ENCODE results near the gene HCN1. TPM values are rescaled to one million over a fixed set of nuclear protein-coding genes. Genes with fewer than 3 reads are reported as not detected.

The HCN1 gene
- total RNA-seq, 4 donors from 2014 or later, result 0.16 TPM; not detected in 3

DNA sequence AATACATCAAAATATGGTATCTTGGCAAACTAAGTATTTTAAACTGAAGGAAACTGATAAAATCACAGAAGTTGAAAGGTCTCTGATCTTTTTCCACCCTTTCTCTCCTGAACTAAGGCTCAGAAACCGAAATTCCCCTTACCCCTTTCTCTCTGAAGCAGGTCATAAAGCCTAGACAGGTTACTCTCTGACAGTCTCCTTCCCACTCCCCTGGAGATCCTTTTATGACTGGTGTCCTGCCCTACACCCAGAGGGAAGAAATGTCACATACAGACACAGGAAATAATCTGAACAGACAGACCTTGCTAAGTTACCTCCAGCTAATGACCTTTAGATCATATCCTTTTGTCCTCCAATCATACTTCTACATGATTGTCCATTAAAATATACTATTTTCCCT, 127.4 kb downstream of the HCN1 start:
- Histone ChIP-seq H3K27me3 (no peaks in the 10 kb centered on the region), H3K27ac (no peak overlapping the region), H3K9me3 (no peaks in the 10 kb centered on the region), H3K36me3 (no peaks in the 10 kb centered on the region), H3K4me3 (no peak overlapping the region), H3K4me1 (no peaks in the 10 kb centered on the region)
- intact Hi-C loops (cut with DNase I; ENCODE audit: low total_unique reads), result no loop called here
- TF ChIP-seq POLR2A (IDR thresholded peaks at IDR 0.05), result no peak
- no peak for TF ChIP-seq POLR2AphosphoS5 (IDR thresholded peaks at IDR 0.05)
- no peak for TF ChIP-seq EP300 (IDR thresholded peaks at IDR 0.05; ENCODE audit: low read depth)
- no peak for TF ChIP-seq CTCF (IDR thresholded peaks at IDR 0.05)
- WGBS, 2 donors (ENCODE audit: low coverage in 1 of 2), result 0 to 8% methylated on average over 1 of the region's 1 CpG
- in situ Hi-C loops (cut with MboI; ENCODE audit: low pct_ligation_motif_present in 1 of 4, low pct_unique_long_range_greater_than_20kb in 1 of 4, low sequenced_read_pairs in 3 of 4), result no loop called here
- no peak for DNase-seq

DNA sequence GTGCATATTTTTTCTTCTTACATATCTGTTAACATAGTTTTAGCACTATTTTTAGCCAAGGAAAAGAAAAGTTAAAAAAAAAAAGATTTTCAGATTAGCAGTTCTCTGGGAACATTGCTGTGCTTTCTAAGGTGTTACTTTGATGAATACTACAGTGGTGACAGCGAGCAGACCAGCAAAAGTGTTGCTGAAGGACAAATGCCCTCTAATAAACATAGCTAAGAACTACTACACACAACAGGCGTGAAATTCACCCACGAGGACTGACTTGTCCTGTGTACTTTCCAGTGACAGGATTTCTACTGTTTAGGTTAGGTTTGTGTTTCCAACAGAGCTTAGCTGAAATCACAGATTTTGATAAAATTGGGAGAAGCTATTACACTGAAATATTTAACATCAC, 153.8 kb downstream of the HCN1 start:
- WGBS, 2 donors (ENCODE audit: low coverage in 1 of 2), result 35 to 59% methylated on average over 3 of the region's 3 CpGs
- no peaks in the 10 kb centered on the region for H3K36me3 ChIP-seq
- H3K27ac ChIP-seq, result no peak overlapping the region
- no peaks in the 10 kb centered on the region for H3K9me3 ChIP-seq
- DNase-seq, result no peak
- no peaks in the 10 kb centered on the region for H3K27me3 ChIP-seq
- intact Hi-C loops (cut with DNase I; ENCODE audit: low total_unique reads) (no loop called here), in situ Hi-C loops (cut with MboI; ENCODE audit: low pct_ligation_motif_present in 1 of 4, low pct_unique_long_range_greater_than_20kb in 1 of 4, low sequenced_read_pairs in 3 of 4) (loop anchor here in 1 of 4 donors (25.0 kb wide), 1 partner anchor 505 kb away; no protein-coding TSS in a partner anchor)
- H3K4me1 ChIP-seq, result no peaks in the 10 kb centered on the region
- TF ChIP-seq EP300 (IDR thresholded peaks at IDR 0.05; ENCODE audit: low read depth) (no peak), POLR2A (IDR thresholded peaks at IDR 0.05) (no peak), CTCF (IDR thresholded peaks at IDR 0.05) (no peak), POLR2AphosphoS5 (IDR thresholded peaks at IDR 0.05) (no peak)
- H3K4me3 ChIP-seq, result no peak overlapping the region

GRCh38 chr5:45533663-45534062, 162.5 kb downstream of the HCN1 start:
- Histone ChIP-seq H3K27ac (no peak overlapping the region), H3K27me3 (no peaks in the 10 kb centered on the region), H3K9me3 (no peaks in the 10 kb centered on the region), H3K4me3 (no peak overlapping the region), H3K36me3 (no peaks in the 10 kb centered on the region), H3K4me1 (no peaks in the 10 kb centered on the region)
- 60 to 67% methylated on average over 1 of the region's 1 CpG for WGBS, 2 donors (ENCODE audit: low coverage in 1 of 2)
- DNase-seq, result no peak
- in situ Hi-C loops (cut with MboI; ENCODE audit: low pct_ligation_motif_present in 1 of 4, low pct_unique_long_range_greater_than_20kb in 1 of 4, low sequenced_read_pairs in 3 of 4), result loop anchor here in 1 of 4 donors (25.0 kb wide), 1 partner anchor 496 kb away; no protein-coding TSS in a partner anchor
- intact Hi-C loops (cut with DNase I; ENCODE audit: low total_unique reads), result no loop called here
- TF ChIP-seq EP300 (IDR thresholded peaks at IDR 0.05; ENCODE audit: low read depth) (no peak), CTCF (IDR thresholded peaks at IDR 0.05) (no peak), POLR2A (IDR thresholded peaks at IDR 0.05) (no peak), POLR2AphosphoS5 (IDR thresholded peaks at IDR 0.05) (no peak)

- H3K27me3 ChIP-seq, result no peaks in the 10 kb centered on the region
- no peak for TF ChIP-seq EP300 (IDR thresholded peaks at IDR 0.05; ENCODE audit: low read depth)
- no peak for TF ChIP-seq POLR2A (IDR thresholded peaks at IDR 0.05)
- no peak for TF ChIP-seq CTCF (IDR thresholded peaks at IDR 0.05)
- TF ChIP-seq POLR2AphosphoS5 (IDR thresholded peaks at IDR 0.05), result no peak
- H3K36me3 ChIP-seq, result no peaks in the 10 kb centered on the region
- DNase-seq, result no peak
- no peak overlapping the region for H3K4me3 ChIP-seq
- no peak overlapping the region for H3K27ac ChIP-seq
- H3K9me3 ChIP-seq, result no peaks in the 10 kb centered on the region
- H3K4me1 ChIP-seq, result no peaks in the 10 kb centered on the region
- 61 to 69% methylated on average over 3 to 4 of the region's 4 CpGs for WGBS, 2 donors (ENCODE audit: low coverage in 1 of 2)
- in situ Hi-C loops (cut with MboI; ENCODE audit: low pct_ligation_motif_present in 1 of 4, low pct_unique_long_range_greater_than_20kb in 1 of 4, low sequenced_read_pairs in 3 of 4) (loop anchor here in 1 of 4 donors (25.0 kb wide), 1 partner anchor 496 kb away; no protein-coding TSS in a partner anchor), intact Hi-C loops (cut with DNase I; ENCODE audit: low total_unique reads) (no loop called here)
Observed at GRCh38 chr5:45532826-45533624, 163.2 kb downstream of the HCN1 start.

Data from transverse colon (tissue), 4 donors.